Amniotic stem cell (primary cell): ENCODE results near the gene RBM47.
"Not testable (repeated sequence)": the region's sequence is repeated elsewhere in the genome, so short reads cannot be mapped to it uniquely, and the experiment has no call there.

Source experiments
- DNase-seq: peaks from one replicate; lab custom pipeline; 2025; lab: John Stamatoyannopoulos, UW

RBM47 gene

DNA sequence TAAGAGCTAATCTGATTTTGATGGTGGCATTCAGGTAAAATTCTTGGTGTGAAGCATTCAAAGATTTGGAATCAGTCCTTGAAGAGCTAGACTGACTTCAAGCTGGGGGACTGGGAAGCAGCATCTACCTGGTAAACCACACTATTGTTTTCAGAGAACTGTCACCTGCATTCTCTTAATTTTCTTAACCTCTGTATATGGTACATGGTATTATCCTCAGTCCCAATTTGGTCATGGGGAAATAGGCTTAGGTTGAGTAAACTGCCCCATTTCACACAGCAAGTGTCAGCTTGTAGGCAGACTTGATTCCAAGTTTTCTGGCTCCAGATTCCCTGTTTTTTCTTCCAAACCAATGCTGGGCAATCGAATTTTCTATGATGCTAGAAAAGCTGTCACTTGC lies 190.1 kb downstream of the RBM47 start:
- no peak for DNase-seq

DNA sequence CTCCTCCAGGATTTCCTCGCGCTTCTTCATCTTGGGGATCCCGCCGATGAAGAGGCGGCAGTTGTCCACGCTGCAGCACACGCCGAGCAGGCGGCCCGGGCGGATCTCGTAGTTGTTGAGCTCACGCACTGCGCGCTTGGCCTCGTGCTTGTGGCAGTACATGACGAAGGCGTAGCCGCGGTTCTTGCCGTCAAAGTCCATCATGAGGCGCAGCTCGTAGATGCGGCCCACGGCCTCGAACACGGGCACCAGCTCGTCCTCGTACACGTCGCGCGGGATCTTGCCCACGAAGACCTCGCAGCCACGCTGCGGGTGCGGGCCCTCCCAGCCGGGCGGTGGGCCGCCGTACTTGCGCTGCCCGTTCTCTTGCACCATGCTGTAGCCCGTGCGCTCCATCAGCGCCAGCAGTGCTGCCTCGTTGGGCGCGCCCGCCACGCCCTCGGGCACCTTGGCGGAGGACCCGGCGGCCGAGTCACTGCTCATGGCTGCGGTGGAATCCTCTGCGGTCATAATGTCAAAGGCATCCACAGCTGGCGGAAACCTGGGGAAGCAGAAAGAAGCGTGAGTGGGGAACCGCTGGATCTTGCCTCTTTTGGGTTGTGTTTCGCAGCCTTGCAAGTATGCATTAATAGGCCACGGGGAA lies 191.2 kb downstream of the RBM47 start:
- no peak for DNase-seq

DNA sequence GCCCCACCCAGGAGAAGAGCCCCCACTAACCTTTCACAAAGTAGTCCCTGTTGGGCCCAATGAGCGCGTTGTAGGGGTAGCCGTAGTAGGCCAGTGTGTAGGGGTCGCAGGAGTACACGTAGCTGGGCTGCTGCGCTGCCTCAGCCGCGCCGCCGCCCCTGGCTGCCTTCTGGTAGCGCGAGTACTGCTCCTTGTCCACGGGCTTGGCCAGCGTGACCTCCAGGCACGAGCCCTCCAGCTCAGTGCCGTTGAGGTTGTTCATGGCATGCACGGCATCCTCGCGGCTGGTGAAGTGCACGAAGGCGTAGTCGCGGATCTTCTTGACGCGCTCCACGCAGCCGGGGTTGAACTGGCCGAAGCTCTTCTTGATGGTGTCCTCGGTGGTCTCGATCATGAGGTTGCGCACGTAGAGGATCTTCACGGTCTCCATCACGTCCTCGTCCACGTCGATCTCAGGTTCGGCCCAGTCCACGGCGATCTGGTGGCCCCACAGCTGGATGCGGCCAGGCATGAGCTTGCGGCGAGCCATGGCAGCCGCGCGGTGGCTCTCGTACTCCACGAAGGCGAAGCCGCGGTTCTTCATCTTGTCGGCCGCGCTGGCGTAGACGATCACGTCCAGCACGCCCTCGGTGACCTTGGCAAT lies 191.8 kb downstream of the RBM47 start:
- no peak for DNase-seq

DNA sequence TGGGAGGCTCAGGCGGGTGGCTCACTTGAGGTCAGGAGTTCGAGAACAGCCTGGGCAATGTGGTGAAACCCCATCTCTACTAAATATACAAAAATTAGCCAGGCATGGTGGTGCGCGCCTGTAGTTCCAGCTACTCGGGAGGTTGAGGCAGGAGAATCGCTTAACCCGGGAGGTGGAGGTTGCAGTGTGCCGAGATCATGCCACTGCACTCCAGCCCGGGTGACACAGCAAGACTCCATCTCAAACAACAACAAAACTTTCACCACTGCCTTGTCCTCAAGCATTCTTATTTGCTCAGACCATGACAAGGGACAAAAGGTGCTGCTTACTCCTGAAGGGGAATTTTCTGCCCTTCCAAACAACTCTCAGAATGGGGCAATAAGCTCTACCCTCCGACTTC lies 194.4 kb downstream of the RBM47 start:
- not testable (repeated sequence) for DNase-seq

DNA sequence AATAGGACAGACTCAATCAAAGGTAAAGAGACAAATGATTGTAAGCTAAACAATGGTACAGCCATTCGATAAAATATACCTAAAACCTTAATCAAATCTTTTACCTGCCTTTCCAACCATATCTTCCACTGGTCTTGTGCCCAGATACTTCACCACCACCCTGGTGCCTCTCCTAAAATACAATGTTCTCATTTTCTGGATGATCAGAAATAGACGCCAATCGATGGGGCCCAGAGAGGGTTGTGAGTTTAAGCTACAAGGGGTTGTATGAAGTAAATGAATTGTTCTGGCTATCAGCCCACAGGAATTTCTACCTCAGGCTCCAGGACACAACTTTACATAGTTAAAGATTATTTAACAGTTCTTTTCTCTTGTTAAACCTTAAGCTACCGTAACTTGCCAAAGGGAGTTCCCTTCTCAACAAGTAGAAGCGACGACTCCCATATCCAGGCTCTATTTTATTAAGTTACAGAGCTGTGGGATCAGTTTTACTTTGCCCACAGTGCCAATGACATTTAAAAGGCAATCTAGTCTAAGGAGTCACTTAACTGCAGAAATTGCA lies 195.5 kb downstream of the RBM47 start:
- no peak for DNase-seq

DNA sequence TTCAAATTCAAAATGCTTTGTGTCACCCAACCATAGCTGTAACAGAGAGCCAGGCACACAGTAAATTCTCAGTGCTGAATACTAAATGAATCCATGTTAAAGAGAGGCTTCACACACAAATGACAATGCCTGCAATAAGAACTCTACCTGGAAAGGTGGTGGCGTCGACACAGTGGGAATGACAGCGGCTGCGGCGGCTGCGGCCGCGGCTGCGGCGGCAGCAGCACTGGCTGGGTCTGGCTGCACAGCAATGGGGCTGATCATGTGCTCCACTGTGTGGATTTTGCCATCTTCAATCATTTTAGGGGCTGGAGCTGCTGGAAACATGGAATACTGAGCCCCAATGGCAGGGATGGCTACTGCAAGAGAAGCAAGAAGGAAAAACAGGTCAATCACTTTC lies 197.2 kb downstream of the RBM47 start:
- no peak for DNase-seq

DNA sequence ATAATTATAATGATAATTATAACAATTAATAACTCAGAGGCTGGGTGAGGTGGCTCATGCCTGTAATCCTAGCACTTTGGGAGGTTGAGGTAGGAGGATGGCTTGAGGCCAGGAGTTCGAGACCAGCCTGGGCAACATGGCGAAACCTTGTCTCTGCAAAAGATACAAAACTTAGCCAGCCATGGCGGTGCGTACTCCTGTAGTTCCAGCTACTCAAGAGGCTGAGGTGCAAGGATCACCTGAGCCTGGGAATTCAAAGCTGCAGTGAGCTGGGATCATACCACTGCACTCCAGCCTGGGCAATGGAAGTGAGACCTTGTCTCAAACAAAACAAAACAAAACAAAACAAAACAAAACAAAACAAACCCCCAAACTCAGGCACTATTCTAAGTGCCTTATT lies 201.8 kb downstream of the RBM47 start:
- DNase-seq = not testable (repeated sequence)

DNA sequence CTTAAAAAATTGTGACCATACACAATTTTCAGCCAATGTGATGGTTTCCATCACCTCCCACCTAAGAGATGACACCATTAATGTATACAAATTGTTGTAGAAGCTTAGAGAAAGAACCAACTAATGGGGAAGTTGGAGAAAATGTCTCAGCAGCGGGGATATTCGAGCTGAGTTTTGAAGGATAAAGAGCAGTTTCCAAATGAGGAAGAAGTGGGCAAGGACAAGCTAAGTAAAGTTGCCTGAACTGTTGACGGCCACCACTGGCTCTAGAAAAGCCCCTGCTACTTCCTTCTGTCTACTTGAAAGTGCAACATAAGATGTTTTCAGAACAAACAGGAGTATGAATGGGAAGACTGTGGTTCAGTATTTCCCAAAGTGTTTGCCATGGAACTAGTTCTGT lies 202.5 kb downstream of the RBM47 start:
- no peak for DNase-seq

DNA sequence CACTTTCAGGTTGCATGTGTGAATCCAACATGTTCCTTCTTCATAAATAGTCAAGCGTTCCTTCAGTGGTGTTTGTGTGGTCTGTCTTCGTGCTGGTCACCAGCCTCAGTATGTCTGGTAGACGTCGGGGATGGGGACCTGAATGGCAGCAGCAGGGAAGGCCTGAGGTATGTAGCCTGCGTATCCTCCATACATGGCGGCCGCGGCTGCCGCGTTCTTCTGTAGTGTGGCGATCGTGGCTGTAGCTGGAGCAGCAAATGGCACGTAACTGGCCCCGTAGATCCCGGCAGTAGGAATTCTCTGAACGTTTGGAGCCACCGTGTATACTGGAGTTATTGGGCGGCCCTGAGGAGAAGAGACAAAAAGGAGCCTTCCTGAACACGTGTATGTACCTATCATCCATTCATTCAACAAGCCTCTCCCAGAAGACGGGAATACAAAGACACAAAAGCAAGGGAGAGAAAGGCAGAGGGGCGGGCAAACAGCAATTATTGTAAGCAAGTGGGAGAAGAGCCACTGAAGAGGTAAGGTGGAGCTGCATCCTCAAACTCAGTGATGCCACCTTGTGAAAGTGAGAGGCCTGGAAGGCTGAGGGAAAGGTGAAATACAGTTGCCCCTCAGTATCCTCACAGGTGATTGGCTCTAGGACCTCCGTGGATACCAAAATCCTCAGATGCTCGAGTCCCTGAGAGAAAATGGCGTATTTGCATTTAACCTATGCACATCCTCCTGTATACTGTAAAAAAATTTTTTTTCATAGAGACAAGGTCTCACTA lies 203.7 kb downstream of the RBM47 start:
- DNase-seq = no peak

DNA sequence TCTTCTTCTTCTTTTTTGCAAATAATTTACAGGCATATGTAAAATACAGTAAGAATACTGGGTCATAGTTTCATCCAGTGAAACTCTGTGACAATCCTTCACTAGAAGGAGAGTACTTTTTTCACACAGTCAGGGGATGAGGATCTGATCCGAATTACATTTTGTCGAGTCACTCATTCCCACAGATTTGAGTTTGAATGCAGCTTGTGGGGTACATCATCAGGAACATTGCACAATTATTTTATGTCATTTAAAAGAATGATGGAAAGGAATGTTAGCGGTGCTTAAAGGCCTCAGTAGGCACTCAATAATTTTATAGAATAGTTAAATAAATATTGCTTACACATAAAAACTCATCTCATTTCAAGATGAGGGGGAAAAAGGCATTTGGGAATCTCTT lies 205.9 kb downstream of the RBM47 start:
- DNase-seq = no peak

DNA sequence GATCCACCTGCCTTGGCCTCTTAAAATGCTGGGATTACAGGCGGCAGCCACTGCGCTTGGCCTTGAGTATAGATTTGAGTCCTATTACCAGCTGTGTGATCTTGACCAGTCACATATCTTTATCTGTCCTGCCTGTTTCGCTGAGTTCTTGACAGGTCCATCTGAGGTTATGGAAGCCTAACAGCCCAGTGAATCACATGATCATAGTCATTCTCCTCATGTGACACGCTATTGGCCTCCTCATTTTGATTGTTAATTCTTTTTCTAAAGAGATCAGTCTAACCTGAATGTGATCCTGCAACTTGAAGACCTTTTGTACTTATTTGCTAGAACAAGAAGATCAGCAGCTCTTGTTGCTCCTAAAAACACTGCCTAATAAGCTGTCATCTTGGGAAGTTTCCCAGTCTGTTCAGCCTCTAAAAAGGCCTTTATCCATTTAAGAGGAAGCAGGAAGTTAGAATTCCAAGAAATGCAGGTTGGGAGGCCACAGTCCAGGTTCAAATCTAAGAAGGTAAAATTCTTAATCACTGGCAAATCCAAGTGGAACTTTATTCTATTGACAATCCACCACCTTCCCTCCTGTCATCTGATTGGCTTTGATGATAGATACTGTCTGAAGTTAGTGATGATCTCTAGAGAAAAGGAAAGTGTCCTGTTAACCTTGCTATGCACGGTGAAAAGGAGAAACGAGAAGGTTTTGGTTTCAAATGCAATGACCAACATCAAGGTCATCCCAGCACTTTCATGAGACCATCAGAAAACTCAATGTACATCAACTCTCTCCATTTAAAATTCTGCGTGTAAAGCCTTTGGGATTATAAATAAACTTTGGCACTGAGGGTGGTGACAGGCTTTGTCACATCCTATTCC lies 207.6 kb downstream of the RBM47 start:
- DNase-seq = no peak

DNA sequence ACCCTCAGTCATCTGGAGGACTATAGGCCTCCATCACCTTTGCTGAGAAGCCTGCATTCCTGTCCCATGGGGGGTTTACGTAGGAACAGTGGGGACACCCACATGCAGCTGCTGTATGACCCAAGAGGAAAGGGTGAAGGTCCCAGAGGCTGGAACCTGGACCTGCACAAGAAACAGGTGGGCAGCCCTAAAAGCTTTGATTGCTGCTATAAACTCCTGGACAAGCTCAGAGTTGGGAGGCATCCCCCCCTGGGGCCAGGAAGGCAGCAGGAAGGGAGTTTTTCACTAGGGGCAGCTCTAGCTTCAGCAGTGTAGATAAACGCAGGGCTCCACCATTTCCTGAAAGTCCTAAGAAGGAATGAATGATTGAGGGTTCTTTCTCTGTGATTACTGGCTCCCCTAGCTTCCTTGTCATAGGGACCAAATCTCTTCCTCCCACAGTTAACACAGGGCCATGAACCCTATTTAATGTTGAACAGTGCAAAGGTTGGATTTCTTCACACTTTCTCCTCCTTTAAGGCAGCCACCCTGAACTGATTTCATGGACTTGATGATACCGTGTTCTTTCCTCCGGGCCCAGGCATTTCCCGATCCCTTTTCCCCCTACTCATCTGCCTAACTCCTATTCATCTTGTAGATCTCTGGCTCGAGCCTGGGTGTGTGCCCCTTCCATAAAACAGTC lies 210.3 kb downstream of the RBM47 start:
- DNase-seq = no peak

DNA sequence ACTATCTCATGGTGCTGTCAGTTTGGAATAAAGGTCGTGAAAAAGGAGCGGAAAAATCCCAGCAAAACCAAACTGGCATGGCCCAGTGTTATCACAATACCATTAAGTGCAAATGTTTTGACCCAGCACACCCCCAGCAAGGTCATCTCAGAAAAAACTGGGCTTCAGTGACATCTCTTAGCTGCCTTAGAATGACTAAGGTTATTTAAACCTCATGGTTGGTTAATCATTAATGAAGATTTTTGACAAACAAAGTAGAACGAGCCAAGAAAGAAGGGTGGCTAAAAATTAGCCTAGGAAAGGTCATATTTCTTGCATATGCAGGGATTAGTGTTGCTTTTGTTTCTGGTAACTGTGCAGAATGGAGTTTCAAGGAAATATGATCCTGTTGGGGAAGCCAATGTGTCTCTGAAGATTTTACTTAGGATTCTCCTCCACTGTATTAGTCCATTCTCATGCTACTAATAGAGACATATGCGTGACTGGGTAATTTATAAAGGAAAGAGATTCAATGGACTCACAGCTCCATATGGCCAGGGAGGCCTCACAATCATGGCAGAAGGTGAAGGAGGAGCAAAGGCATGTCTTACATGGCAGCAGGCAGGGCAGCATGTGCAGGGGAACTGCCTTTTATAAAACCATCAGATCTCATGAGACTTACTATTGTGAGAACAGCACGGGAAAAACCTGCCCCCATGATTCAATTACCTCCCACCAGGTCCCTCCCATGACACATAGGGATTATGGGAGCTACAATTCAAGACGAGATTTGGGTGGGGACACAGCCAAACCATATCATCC lies 211.0 kb downstream of the RBM47 start:
- no peak for DNase-seq

DNA sequence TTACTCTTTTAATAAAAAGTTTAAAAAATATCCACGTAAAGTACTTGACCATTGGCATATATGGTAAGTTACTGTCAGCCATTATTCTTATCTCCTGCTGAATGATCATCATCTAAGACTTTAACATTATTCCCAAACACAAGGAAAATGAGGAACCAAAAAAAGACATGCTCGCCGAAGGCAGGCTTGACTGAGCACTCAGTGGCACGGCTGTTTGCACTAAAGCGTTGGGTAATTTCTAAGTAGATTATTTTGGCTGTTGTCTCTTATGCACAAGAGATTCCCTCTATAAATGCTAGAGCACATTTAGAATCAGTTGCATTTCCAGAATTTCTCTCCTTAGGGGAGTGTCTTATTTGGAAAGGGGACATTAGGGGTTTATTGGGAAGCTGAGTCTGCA lies 211.7 kb downstream of the RBM47 start:
- no peak for DNase-seq

DNA sequence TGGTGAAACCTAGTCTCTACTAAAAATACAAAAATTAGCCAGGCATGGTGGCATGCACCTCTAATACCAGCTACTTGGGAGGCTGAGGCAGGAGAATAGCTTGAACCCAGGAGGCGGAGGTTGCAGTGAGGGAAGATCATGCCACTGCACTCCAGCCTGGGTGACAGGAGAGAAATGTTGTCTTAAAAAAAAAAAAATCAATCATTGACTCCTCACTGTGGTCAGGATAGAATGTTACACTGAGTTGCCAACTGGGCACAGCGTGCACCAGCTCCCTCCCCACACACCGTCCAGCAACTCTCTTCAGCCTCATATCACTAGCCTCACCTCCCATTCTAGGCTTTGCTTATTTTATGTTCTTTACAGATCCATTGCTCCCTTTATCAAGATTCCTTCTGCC lies 215.0 kb downstream of the RBM47 start:
- DNase-seq = no peak

DNA sequence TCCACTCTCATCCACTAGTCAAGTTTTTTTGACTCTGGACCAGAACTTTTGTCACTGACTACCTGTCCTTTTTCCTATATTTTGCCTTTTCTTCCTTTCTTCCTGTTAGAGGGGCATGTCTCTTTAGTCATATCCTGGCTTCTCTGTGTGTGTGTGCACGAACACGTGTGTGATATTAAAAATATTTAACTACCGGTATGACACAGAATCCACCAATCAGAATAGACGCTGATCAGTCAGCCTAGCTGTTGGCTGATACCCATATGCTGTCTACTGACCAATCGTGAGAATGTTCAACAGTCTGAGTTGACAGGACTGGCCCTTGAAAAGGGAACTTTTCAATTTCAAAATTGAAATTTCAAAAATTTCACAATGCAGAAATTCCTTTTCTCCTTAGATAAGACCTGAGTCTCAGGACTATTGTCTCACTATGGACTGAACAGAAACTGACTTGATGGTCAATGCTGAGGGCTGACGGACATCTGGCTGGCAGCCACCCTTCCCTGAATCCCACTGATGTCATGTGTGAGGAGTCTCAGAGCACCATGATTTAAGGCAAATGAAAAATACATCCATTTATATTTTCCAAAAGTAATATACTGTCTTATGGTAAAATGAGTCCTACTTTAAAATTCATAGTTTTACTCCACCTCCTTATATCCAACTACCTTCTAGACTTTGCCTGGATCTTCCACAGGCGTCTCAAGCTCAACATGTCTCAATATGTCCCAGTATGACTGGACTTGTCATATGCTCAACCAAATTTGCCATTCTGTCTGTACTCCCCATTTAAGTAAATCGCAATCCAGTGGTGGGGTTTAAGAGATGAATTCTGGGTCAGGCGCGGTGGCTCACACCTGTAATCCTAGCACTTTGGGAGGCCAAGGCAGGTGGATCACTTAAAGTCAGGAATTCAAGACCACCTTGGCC lies 216.5 kb downstream of the RBM47 start:
- no peak for DNase-seq

DNA sequence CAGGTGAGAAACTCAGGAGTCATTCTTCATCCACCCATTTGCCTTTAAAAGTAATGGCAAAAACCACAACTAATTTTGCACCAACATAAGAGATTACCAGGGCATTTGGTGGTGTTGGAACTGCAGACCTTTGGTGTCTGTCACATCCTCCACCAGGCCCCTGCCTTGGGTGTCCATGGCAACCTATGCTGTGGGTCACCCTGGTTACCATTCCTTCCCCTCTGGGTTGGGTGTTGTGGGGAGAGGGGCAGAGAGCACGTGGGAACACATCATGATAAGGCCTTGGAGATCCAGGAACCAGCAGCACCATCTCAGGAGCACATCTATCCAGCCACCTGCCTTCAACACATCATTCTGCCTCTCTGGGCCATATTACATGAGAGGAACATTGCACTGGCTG lies 217.3 kb downstream of the RBM47 start:
- DNase-seq = no peak

DNA sequence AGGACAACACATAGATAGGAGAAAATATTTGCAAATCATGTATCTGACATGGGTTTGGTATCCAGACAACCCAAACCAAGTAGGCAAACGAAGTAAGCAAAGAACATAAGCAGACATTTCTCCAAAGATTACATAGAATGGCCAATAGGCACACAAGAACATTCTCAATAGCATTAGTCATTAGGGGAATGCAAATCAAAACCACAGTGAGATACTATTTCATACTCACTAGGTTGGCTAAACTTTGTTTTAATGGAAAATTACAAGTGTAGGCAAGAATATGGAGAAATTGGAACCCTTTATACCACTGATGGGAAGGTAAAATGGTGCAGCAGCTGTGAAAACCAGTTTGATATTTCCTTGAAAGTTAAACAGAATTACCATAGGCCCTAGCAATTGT lies 219.8 kb downstream of the RBM47 start:
- DNase-seq = no peak

DNA sequence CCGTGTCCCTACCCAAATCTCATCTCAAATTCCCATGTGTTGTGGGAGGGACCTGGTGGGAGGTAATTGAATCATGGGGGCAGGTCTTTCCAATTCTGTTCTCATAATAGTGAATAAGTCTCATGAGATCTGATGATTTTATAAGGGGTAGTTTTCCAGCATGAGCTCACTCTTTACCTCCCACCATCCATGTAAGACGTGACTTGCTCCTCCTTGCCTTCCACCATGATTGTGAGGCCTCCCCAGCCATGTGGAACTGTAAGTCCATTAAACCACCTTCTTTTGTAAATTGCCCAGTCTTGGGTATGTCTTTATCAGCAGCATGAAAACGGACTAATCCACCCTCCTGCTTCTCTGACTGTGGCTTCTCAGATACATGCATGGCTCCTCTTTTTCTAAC lies 222.2 kb downstream of the RBM47 start:
- not testable (repeated sequence) for DNase-seq

DNA sequence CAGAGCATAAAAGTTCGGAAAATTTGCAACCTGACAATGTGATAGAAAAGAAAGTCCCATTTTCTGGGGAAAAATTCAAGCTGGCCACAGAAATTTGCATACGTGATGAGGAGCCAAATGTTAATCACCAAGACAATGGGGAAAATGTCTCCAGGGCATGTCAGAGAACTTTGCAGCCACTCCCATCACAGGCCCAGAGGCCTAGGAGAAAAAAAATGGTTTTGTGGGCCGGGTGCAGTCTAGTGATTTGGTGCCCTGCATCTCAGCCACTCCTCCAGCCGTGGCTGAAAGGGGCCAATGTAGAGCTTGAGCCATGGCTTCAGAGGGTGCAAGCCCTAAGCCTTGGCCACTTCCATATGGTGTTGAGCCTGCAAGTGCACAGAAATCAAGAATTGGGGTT lies 223.3 kb downstream of the RBM47 start:
- DNase-seq = no peak
